Right cardiac atrium (tissue), 5 donors: ENCODE measurements around the gene GRPEL1. TPM values are rescaled to one million over a fixed set of nuclear protein-coding genes. Genes with fewer than 3 reads are reported as not detected.
A peak's percentile ranks its signal among the peaks of the same experiment; 100 is the strongest.

Source experiments
- ATAC-seq, 2 donors: fragments of 200-7000 bp; cut with Tn5 transposase; one replicate each; pipeline versions ENCODE4 v1.8.0 to v1.9.1; 2020; ENCODE audit warnings: moderate library complexity in 2 of 2, mild to moderate bottlenecking in 1 of 2
- DNase-seq, 3 donors: peaks; one replicate each; pipeline ENCODE4 v3.0.0-alpha.2; 2020
- H3K27ac ChIP-seq: one replicate; pipeline ENCODE4 v1.5.1; 2013; ENCODE audit warnings: mild to moderate bottlenecking, low read length, control low read depth, moderate library complexity
- H3K27me3 ChIP-seq: one replicate; pipeline ENCODE4 v1.6.1; 2013; ENCODE audit not compliant: control insufficient read depth, insufficient read depth
- H3K4me1 ChIP-seq: one replicate; pipeline ENCODE4 v1.6.1; 2013; ENCODE audit warnings: low read length; ENCODE audit not compliant: control insufficient read depth, insufficient read depth
- H3K4me3 ChIP-seq: one replicate; pipeline ENCODE4 v1.5.1; 2013; ENCODE audit warnings: low read length, control low read depth
- H3K9me3 ChIP-seq: one replicate; pipeline ENCODE4 v1.6.1; 2013; ENCODE audit warnings: low read length; ENCODE audit not compliant: control insufficient read depth
- WGBS: extraction: QIAGEN DNeasy Blood & Tissue Kit; methylation state at CpG from one replicate; pipeline ENCODE4 v1.1.7; 2013; 5-methylcytosine and 5-hydroxymethylcytosine counted together
- intact Hi-C, 4 donors: fragments of 100-400 bp; cut with DNase I; formaldehyde crosslinking; loops; one replicate each; pipeline versions ENCODE4 v1.11.0 to v1.14.0; 2022 to 2023
- long read RNA-seq, 4 donors: library from polyadenylated mRNA; unstranded; transcript quantifications; one replicate each; pipeline ENCODE4 v2.0.0, GENCODE V29; 2020 to 2021
- polyA plus RNA-seq: library from polyadenylated mRNA; stranded (reverse); fragments of 200-250 nt; gene quantifications from one replicate; pipeline ENCODE4 v1.2.3, GENCODE V29; 2013
- total RNA-seq, 4 donors: library from RNA; stranded (reverse); fragmentation: NEBNext Ultra II Directional; extraction: Animal tissue kit (Norgen Biotek cat#: 25700); gene quantifications; one replicate each; pipeline ENCODE4 v1.2.1, GENCODE V29; 2021
- donor health status: healthy with polysubstance abuse.
- donor health status: DM: no; HTN: yes; CAD: no.
- donor health status: DM: no; HTN: no; CAD: no.
- donor health status: DM: no; HTN: yes; CAD: no; lungs with severe emphysema.
- donor health status: DM: yes; HTN: yes; CAD: no.

The GRPEL1 gene
- total RNA-seq, result 10 to 100 TPM; 28.2 to 36.8 (median 32.5) TPM
- 30.9 TPM for polyA plus RNA-seq
- long read RNA-seq, donor 1, transcript GRPEL1-201 (4 exons, 2,775 nt), result major isoform, 54 of 57 reads
- long read RNA-seq, donor 1, partial matches to known transcripts, result 0 of 57 reads
- long read RNA-seq, donor 1, other reads (novel, unspliced or antisense), result 3 of 57 reads
- long read RNA-seq, donor 2, transcript GRPEL1-201 (4 exons, 2,775 nt), result major isoform, 22 of 22 reads
- long read RNA-seq, donor 2, partial matches to known transcripts, result 0 of 22 reads
- long read RNA-seq, donor 2, other reads (novel, unspliced or antisense), result 0 of 22 reads
- long read RNA-seq, donor 3, transcript GRPEL1-203 (3 exons, 884 nt), result minor isoform, 6 of 183 reads
- long read RNA-seq, donor 3, transcript GRPEL1-201 (4 exons, 2,775 nt), result major isoform, 171 of 183 reads
- long read RNA-seq, donor 3, partial matches to known transcripts, result 0 of 183 reads
- long read RNA-seq, donor 3, other reads (novel, unspliced or antisense), result 6 of 183 reads
- long read RNA-seq, donor 4, transcript GRPEL1-201 (4 exons, 2,775 nt), result major isoform, 34 of 36 reads
- long read RNA-seq, donor 4, partial matches to known transcripts, result 0 of 36 reads
- long read RNA-seq, donor 4, other reads (novel, unspliced or antisense), result 2 of 36 reads

DNA sequence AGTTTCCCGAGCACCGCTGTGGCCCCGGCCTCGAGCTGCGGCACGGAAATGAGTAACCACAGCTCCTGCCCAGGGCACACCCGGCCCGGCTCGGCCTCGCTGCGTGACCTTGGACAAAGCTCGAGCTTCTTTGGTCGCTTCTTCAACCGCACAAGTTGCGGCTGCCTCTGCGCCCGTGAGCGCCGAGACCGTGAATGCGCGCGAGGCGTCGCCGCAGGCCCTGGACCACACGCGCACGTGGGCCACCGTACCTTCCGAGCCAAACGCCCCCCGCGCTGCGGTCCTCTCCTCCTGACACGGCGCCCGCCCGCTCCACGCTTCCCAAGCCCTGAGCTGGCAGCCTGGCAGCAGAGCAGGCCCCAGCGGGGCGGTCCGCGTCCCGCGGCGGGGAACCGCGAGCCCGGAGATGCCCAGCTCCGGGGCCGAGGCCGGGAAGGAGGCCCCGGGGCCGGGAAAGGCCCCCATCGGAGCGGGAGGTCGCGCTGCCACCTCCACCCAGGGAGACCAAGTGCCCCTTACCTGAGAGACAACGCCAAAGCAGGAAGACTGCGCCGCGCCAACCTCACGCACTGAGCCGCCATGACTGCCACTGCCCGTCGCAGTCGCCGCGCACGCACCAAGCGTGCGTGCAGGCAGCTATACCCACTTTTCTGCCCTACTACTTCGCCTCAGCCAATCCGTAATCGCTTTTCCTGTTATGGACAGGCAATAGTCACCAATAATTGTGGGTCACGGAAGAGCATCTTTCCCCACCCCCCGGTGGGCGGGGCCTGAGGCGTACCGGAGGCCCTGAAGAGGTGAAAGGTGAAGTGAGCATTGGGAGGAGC lies at the start of gene GRPEL1:
GRPEL1 (minus strand) TSS at position 613 of the 827 bp plus-strand sequence; CDS start at position 581, 32 bp downstream.
- peaks cover 5% of the 10 kb centered on the region for H3K4me1 ChIP-seq
- under 1% methylated on average over 81 of the region's 81 CpGs for WGBS
- peak within 1 kb of the TSS; percentile 80 for H3K4me3 ChIP-seq
- ATAC-seq (peak; percentile 97), DNase-seq (peak; percentile 100)
- H3K27ac ChIP-seq, result peak within 1 kb of the TSS; percentile 94
- no peaks in the 10 kb centered on the region for H3K9me3 ChIP-seq
- intact Hi-C loops, result loop anchor here in 2 of 4 donors (5.0 to 10.0 kb wide), 2 partner anchors 73 to 155 kb away; no protein-coding TSS in a partner anchor
- no peaks in the 10 kb centered on the region for H3K27me3 ChIP-seq

DNA sequence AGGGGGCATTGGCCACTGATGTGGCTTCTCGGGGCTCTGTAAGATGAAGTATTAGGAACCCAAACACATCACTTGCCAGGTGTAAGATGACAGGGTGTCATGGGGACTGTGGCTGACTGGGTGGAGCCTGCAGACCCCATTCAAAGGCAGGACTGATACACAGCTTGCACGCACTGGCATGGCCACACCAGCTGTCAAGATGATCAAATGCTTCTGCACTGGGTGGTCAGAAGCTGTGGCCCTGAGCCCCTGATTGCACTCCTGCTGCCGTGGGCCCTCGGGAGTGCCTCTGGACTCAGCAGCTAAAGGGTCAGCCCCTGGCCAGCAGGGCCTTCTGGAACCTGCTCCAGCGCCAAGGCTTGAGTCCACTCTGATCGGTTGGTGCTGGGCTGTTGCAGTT lies 48.8 kb upstream of the GRPEL1 start:
- DNase-seq, result no peak
- intact Hi-C loops, result no loop called here
- no peak overlapping the region for H3K4me3 ChIP-seq
- WGBS, result 72% methylated on average over 6 of the region's 6 CpGs
- no peak for ATAC-seq
- no peaks in the 10 kb centered on the region for H3K4me1 ChIP-seq
- no peak overlapping the region for H3K27ac ChIP-seq
- H3K27me3 ChIP-seq, result no peaks in the 10 kb centered on the region
- H3K9me3 ChIP-seq, result no peaks in the 10 kb centered on the region

DNA sequence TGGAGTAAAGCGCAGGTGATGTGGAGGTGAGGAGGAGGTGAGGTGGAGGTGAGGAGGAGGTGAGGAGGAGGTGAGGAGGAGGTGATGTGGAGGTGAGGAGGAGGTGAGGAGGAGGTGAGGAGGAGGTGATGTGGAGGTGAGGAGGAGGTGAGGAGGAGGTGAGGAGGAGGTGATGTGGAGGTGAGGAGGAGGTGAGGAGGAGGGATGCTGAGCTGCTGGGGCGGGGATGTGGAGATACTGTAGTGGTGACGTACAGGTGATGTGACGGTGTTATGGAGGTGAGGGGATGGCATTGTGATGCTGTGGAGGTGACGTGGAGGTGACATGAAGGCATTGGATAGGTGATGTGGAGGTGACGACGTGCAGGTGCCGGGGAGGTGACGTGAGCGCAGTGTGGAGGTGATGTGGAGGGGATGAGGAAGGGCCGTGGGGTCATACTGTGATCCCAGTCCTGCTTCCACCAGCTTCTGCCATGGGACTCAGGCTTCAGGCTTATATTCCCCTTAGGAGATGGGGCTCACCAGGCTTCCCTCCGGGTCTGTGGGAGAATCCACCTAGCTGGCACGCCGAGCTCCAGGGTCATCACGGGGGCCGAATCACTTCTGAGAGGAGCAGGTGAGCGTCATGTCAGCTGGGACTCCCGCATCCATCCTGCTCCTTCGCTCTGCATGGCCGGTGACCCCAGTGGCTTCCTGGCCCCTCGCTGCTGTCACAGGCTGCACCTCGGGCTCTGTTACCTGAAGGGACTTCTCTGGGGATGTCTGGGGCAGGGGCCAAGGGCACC lies 47.9 kb upstream of the GRPEL1 start:
- Histone ChIP-seq H3K4me3 (no peak overlapping the region), H3K9me3 (no peaks in the 10 kb centered on the region), H3K4me1 (no peaks in the 10 kb centered on the region), H3K27ac (no peak overlapping the region), H3K27me3 (no peaks in the 10 kb centered on the region)
- WGBS, result 83% methylated on average over 22 of the region's 22 CpGs
- no peak for ATAC-seq
- intact Hi-C loops, result no loop called here
- DNase-seq, result no peak

DNA sequence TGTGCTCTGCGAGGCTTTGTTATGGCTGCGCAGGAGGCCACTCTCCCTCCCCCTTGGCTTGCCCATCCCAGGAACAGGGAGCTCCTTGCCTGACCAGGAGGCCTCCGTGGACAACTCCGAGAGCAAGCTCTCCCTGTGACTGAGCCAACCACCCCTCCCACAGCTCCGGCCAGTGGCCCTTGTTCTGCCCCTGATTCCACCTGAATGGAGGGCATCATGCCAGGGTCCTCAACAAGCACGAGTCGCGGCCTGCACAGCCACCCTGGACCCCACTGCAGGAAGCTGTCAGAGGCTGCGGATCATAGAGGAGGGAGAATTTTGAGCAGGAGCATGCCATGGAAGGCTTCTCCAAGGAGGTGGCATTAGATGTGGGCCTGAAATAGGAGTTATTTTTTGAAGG lies 44.8 kb upstream of the GRPEL1 start:
- Histone ChIP-seq H3K4me1 (no peaks in the 10 kb centered on the region), H3K27me3 (no peaks in the 10 kb centered on the region), H3K9me3 (no peaks in the 10 kb centered on the region), H3K27ac (no peak overlapping the region), H3K4me3 (no peak overlapping the region)
- WGBS, result 94% methylated on average over 9 of the region's 9 CpGs
- intact Hi-C loops, result no loop called here
- ATAC-seq (no peak), DNase-seq (no peak)

DNA sequence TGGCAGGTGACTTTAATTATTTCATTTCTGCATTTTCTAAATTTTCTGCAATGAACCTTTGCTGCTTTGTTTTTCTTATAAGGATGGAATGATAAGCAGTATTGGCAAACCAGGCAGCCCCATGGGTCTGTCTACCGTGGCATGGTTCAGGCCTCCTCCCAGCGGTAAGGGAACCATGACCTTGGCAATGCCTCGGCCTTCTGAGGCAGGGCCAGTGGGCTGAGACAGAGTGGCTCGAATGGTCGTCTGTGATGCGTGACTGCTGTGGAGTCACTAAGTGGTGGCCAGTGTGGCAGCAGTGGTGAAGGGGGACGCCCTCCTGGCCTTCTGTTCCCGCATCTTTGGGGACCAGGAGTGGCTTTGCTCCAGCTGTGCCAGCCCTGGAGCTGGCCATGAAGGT lies 43.6 kb upstream of the GRPEL1 start:
- ATAC-seq (no peak), DNase-seq (no peak)
- intact Hi-C loops, result no loop called here
- Histone ChIP-seq H3K27me3 (no peaks in the 10 kb centered on the region), H3K9me3 (no peaks in the 10 kb centered on the region), H3K27ac (no peak overlapping the region), H3K4me3 (no peak overlapping the region), H3K4me1 (no peaks in the 10 kb centered on the region)
- 92% methylated on average over 8 of the region's 8 CpGs for WGBS

DNA sequence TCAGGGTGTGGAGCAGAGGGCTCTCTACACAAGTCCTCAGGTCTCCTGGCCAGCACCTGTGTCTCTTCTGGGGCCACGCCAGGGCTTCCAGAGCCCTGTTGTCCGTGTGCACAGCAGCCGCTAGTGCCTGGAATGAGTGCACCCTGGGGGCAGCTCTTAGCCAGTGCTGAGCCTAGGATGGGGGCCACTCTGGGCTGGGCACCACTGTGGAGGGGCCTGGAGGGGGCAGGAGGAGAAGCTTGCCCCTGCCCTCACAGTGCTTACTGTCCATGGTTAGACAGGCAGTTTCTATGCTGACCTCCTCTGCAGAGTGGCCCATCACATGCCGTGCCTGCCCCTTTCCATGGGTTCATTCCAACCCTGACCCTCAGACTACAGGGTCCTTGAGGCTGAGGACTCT lies 42.7 kb upstream of the GRPEL1 start:
- WGBS, result 87% methylated on average over 4 of the region's 4 CpGs
- no peak for ATAC-seq
- intact Hi-C loops, result no loop called here

DNA sequence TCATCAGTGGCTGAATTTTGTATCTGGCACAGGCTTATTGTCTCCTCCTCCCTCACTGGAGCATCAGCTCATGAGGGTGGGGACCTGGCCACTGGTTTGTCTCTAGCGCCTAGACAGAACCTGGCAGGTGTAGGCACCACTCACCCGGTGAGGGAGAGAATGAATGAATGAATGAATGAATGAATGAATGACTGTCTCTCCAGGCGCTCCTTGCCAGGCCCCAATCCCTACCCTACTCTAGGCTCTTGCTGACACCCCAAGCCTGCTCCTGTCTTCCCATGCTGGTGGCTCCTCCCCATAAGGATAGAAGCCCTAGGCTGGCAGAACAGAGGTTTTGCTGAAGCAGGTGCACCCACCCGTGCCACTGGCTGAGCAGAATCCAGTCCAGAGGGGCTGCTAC lies 41.3 kb upstream of the GRPEL1 start:
- no peak overlapping the region for H3K27ac ChIP-seq
- WGBS, result 84% methylated on average over 4 of the region's 4 CpGs
- H3K9me3 ChIP-seq, result no peaks in the 10 kb centered on the region
- H3K4me3 ChIP-seq, result no peak overlapping the region
- no peaks in the 10 kb centered on the region for H3K4me1 ChIP-seq
- no peak for DNase-seq
- no peaks in the 10 kb centered on the region for H3K27me3 ChIP-seq
- ATAC-seq, result no peak
- intact Hi-C loops, result no loop called here

More for the DNA sequence above, 42.7 kb upstream of the GRPEL1 start:
- no peak overlapping the region for H3K27ac ChIP-seq
- H3K27me3 ChIP-seq, result no peaks in the 10 kb centered on the region
- no peak overlapping the region for H3K4me3 ChIP-seq
- H3K9me3 ChIP-seq, result no peaks in the 10 kb centered on the region
- H3K4me1 ChIP-seq, result no peaks in the 10 kb centered on the region
- no peak for DNase-seq

DNA sequence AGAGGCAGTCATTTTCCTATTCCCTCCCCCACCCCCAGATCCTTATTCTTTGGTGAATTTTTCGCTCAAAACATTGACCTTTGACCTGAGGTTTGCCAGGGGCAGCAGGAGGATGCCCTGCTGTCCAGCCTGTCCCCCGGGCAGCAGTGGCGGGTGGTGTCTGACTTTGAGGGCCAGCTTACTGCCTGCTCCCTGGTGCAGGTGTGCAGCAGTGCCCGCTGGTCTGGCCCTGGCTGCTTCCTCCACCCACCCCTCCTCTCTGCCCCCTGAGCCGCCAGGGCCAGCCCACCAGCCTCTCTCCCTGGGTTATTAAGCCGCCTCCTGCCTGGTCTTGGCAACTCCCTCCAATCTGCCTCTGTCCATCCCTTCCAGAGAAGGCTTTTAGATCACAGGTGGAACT lies 40.8 kb upstream of the GRPEL1 start:
- H3K4me1 ChIP-seq, result no peaks in the 10 kb centered on the region
- 91% methylated on average over 6 of the region's 6 CpGs for WGBS
- ATAC-seq, result no peak
- no peak overlapping the region for H3K4me3 ChIP-seq
- DNase-seq, result no peak
- intact Hi-C loops, result no loop called here
- no peak overlapping the region for H3K27ac ChIP-seq
- H3K9me3 ChIP-seq, result no peaks in the 10 kb centered on the region
- H3K27me3 ChIP-seq, result no peaks in the 10 kb centered on the region

DNA sequence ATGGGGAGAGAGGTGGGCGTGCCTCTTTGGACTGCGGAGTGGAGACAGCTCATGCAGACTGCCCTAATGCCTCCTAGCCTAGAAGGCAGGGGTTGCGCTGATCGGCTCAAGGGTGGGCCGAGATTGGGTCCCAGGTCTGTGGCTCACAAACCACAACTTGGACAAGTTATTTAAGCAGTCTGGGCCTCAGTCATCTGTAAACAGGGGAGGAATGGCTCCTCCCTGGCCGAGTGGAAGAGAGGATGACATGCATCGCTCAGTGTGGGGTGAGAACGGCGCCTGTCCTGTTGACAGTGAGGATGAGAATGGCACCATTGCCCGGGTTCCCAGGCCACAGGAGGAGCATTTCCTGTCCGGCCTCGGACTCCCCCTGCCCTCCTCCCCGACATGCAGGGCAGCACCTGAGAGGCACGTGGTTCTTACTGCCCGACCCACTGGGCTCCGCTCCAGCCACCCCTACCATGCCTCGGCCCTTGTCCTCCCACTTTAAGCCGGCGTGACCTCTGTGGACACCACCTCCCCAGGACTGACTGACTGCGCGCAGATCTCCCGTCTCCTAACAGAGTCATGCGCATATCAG lies 40.3 kb upstream of the GRPEL1 start:
- 89% methylated on average over 23 of the region's 23 CpGs for WGBS
- no peaks in the 10 kb centered on the region for H3K27me3 ChIP-seq
- H3K27ac ChIP-seq, result no peak overlapping the region
- ATAC-seq (no peak), DNase-seq (no peak)
- no peaks in the 10 kb centered on the region for H3K9me3 ChIP-seq
- H3K4me3 ChIP-seq, result no peak overlapping the region
- intact Hi-C loops, result no loop called here
- H3K4me1 ChIP-seq, result no peaks in the 10 kb centered on the region

DNA sequence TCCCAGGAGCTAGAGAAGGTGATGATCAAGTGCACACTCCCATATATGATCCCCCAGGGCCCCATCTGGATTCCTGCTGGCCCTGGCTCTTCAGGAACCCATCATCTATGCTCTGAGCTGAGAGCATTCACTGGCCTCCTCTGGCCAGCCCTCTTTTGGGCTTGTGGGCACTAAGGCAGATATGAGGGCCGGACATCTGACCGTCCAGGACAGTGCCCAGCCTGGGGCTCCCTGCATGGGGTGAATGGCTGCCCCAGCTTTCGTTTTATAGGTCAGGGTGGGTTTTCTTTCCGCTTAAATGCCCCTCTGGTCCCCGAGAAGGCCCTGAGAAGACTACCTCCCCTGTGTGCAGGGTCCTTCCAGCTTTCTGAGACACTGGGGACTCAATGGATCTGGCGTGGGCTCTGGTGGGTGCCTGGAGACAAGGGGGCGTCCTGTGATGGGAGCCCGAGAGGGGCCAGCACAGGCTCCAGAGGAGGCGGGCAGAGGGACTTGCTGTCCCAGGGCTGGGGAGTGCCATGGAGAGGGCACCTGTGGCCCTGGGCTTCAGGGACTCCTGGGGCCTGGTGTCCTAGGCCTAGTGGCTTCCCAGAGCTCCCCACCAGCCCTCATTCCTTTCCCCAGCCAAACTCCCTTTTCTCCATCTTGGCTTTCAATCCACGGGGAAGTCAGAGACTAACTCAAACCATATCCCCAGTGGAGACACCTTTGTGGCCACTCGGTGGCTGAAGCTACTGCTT lies 39.5 kb upstream of the GRPEL1 start:
- Histone ChIP-seq H3K4me3 (no peak overlapping the region), H3K4me1 (no peaks in the 10 kb centered on the region), H3K9me3 (no peaks in the 10 kb centered on the region), H3K27ac (no peak overlapping the region), H3K27me3 (no peaks in the 10 kb centered on the region)
- ATAC-seq (no peak), DNase-seq (no peak)
- intact Hi-C loops, result no loop called here
- 89% methylated on average over 11 of the region's 11 CpGs for WGBS
